ENCODE data around the gene MRPL24.

DNA sequence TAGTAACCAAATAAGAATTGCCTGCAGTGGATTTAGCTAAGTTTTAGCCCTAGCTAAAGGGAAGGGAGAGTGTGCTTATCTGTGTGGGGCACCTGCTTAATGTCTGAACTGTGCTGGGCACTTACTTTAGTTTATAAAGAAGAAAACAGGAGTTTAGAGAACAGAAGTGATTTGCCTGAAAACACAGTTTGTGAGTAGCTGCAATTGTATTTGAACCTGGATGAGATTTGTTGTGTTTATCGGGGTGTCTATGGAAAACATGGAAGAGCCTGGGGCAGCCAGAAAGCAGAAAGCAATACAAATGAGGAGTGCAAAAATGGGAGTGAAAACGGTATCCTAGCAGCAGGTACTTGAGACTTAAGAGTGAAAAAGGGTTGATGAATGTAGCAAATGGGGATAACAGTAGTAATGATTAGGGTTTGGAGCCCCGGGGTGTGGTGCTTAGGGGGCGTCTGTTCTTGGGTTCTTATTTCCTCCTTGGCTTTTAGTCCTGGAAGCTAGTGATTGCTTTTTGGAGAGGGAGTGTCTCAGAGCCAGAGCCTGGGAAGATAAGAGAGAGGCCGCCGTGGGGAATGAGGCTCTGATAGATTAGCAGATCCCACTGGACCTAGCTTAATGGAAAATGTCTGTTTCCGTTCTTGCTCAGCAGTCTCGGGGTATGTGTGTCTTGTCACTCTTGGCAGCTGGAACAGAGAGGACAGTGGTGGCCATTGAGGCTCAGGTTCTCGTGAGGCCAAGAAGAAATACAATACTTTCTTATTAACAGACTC is 32.0 kb upstream of the MRPL24 start:
- TF ChIP-seq ZNF585B (tag by site-specific recombination; IDR thresholded peaks at IDR 0.05) (no peak), ZNF558 (tag by site-specific recombination; IDR thresholded peaks at IDR 0.05) (no peak), ZNF530 (tag by site-specific recombination; IDR thresholded peaks at IDR 0.05; ENCODE audit: low read depth) (no peak), ZNF549 (tag by site-specific recombination; IDR thresholded peaks at IDR 0.05) (no peak), ZNF600 (tag by site-specific recombination; IDR thresholded peaks at IDR 0.05) (no peak), BCL11B (tag by site-specific recombination; IDR thresholded peaks at IDR 0.05; ENCODE audit: low read depth) (no peak), ZNF239 (tag by site-specific recombination; IDR thresholded peaks at IDR 0.05) (no peak), MYNN (tag by site-specific recombination; IDR thresholded peaks at IDR 0.05; ENCODE audit: borderline replicate concordance) (no peak), SP7 (tag by site-specific recombination; IDR thresholded peaks at IDR 0.05) (no peak), ZSCAN23 (tag by site-specific recombination; IDR thresholded peaks at IDR 0.05) (no peak), REST (tag by site-specific recombination; IDR thresholded peaks at IDR 0.05) (no peak)
- TF ChIP-seq, protein P1, sequence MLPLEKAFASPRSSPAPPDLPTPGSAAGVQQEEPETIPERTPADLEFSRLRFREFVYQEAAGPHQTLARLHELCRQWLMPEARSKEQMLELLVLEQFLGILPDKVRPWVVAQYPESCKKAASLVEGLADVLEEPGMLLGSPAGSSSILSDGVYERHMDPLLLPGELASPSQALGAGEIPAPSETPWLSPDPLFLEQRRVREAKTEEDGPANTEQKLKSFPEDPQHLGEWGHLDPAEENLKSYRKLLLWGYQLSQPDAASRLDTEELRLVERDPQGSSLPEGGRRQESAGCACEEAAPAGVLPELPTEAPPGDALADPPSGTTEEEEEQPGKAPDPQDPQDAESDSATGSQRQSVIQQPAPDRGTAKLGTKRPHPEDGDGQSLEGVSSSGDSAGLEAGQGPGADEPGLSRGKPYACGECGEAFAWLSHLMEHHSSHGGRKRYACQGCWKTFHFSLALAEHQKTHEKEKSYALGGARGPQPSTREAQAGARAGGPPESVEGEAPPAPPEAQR (tag by site-specific recombination; IDR thresholded peaks at IDR 0.05), result no peak

Measured in HEK293 (cell line).